ENCODE results near the gene LONP2. TPM values are rescaled to one million over a fixed set of nuclear protein-coding genes. Genes with fewer than 3 reads are reported as not detected.

Gene LONP2
- polyA plus RNA-seq, 1 donor from 2014 or later = 38.6 TPM

- TF ChIP-seq REST (IDR thresholded peaks at IDR 0.05; ENCODE audit: borderline replicate concordance) = no peak
- no peak overlapping the region for H3K4me3 ChIP-seq (ENCODE audit: low read length)
- H3K27me3 ChIP-seq (ENCODE audit: insufficient read depth, low read depth, low read length) = no peaks in the 10 kb centered on the region
- no peak overlapping the region for H3K9ac ChIP-seq (ENCODE audit: low read length)
- no peaks in the 10 kb centered on the region for H4K20me1 ChIP-seq (ENCODE audit: insufficient read depth)
- H3K36me3 ChIP-seq (ENCODE audit: insufficient read depth, low read length) = no peaks in the 10 kb centered on the region
- H3K4me2 ChIP-seq (ENCODE audit: low read length) = no peak overlapping the region
- H3K27ac ChIP-seq (ENCODE audit: low read length) = no peak overlapping the region
- no peaks in the 10 kb centered on the region for H3K9me3 ChIP-seq (ENCODE audit: low read length)
- H3K79me2 ChIP-seq (replicated peaks; ENCODE audit: insufficient read depth, low read length) = no peaks in the 10 kb centered on the region
- H3F3A ChIP-seq (ENCODE audit: insufficient read depth, low read length, poor library complexity, severe bottlenecking) = no peaks in the 10 kb centered on the region
- no peak overlapping the region for H2AFZ ChIP-seq (ENCODE audit: low read depth, low read length)
- no peaks in the 10 kb centered on the region for H3K9me2 ChIP-seq (ENCODE audit: insufficient read depth, low read length)
Observed at GRCh38 chr16:48194828-48195556, 49.1 kb upstream of the LONP2 start.

GRCh38 chr16:48197294-48197693 lies 46.8 kb upstream of the LONP2 start:
- Histone ChIP-seq H3K79me2 (replicated peaks; ENCODE audit: insufficient read depth, low read length) (no peaks in the 10 kb centered on the region), H3K9me2 (ENCODE audit: insufficient read depth, low read length) (no peaks in the 10 kb centered on the region), H3K36me3 (ENCODE audit: insufficient read depth, low read length) (no peaks in the 10 kb centered on the region), H3K4me2 (ENCODE audit: low read length) (no peak overlapping the region), H3K9ac (ENCODE audit: low read length) (no peak overlapping the region), H3K27me3 (ENCODE audit: insufficient read depth, low read depth, low read length) (no peaks in the 10 kb centered on the region), H2AFZ (ENCODE audit: low read depth, low read length) (no peak overlapping the region), H3F3A (ENCODE audit: insufficient read depth, low read length, poor library complexity, severe bottlenecking) (no peaks in the 10 kb centered on the region), H3K27ac (ENCODE audit: low read length) (no peak overlapping the region), H3K4me3 (ENCODE audit: low read length) (no peak overlapping the region), H3K9me3 (ENCODE audit: low read length) (no peaks in the 10 kb centered on the region), H4K20me1 (ENCODE audit: insufficient read depth) (no peaks in the 10 kb centered on the region)
- no peak for TF ChIP-seq SMC3 (conservative IDR thresholded peaks at IDR 0.05; ENCODE audit: poor library complexity)

GRCh38 chr16:48201515-48202201 lies 42.4 kb upstream of the LONP2 start:
- Histone ChIP-seq H3F3A (ENCODE audit: insufficient read depth, low read length, poor library complexity, severe bottlenecking) (no peaks in the 10 kb centered on the region), H2AFZ (ENCODE audit: low read depth, low read length) (no peak overlapping the region), H3K27ac (ENCODE audit: low read length) (no peak overlapping the region), H3K4me2 (ENCODE audit: low read length) (no peak overlapping the region), H3K4me3 (ENCODE audit: low read length) (no peak overlapping the region), H3K27me3 (ENCODE audit: insufficient read depth, low read depth, low read length) (no peaks in the 10 kb centered on the region), H3K79me2 (replicated peaks; ENCODE audit: insufficient read depth, low read length) (no peaks in the 10 kb centered on the region), H3K9me2 (ENCODE audit: insufficient read depth, low read length) (no peaks in the 10 kb centered on the region), H3K9me3 (ENCODE audit: low read length) (no peaks in the 10 kb centered on the region), H4K20me1 (ENCODE audit: insufficient read depth) (no peaks in the 10 kb centered on the region), H3K36me3 (ENCODE audit: insufficient read depth, low read length) (no peaks in the 10 kb centered on the region), H3K9ac (ENCODE audit: low read length) (no peak overlapping the region)
- no peak for TF ChIP-seq EP300 (conservative IDR thresholded peaks at IDR 0.05; ENCODE audit: poor library complexity, severe bottlenecking)
- TF ChIP-seq RAD21 (conservative IDR thresholded peaks at IDR 0.05) = no peak
- TF ChIP-seq TAF1 (IDR thresholded peaks at IDR 0.05; ENCODE audit: low read depth) = no peak
- TF ChIP-seq EZH2 (IDR thresholded peaks at IDR 0.05; ENCODE audit: borderline replicate concordance, insufficient read depth, low read length, poor library complexity, severe bottlenecking) = no peak
- no peak for TF ChIP-seq CTCF (IDR thresholded peaks at IDR 0.05; ENCODE audit: poor library complexity, severe bottlenecking)
- no peak for TF ChIP-seq SMC3 (conservative IDR thresholded peaks at IDR 0.05; ENCODE audit: poor library complexity)
- TF ChIP-seq POLR2AphosphoS5 (IDR thresholded peaks at IDR 0.05) = no peak
- no peak for TF ChIP-seq REST (IDR thresholded peaks at IDR 0.05; ENCODE audit: borderline replicate concordance)
- TF ChIP-seq MXI1 (conservative IDR thresholded peaks at IDR 0.05; ENCODE audit: poor library complexity, severe bottlenecking) = no peak

All from neural cell (in vitro differentiated cells).